Measurements from ENCODE around the gene G6PC1. TPM values are rescaled to one million over a fixed set of nuclear protein-coding genes. Genes with fewer than 3 reads are reported as not detected.
"Not testable (repeated sequence)": the region's sequence is repeated elsewhere in the genome, so short reads cannot be mapped to it uniquely, and the experiment has no call there.

Gene G6PC1
- total RNA-seq, 1 experiment from 2014 or later: not detected

GRCh38 chr17:42898147-42898811, 2.3 kb upstream of the G6PC1 start:
- no peak for DNase-seq (ENCODE audit: low spot score)
- no peak for ATAC-seq
- ChIA-PET POLR2A (no interaction called here), CTCF (interaction anchor here (1.0 to 1.2 kb wide), 2 partner anchors 33 to 40 kb away, joined by 3 read pairs; no protein-coding TSS in a partner anchor)
- TF ChIP-seq RELA (CRISPR knock-in tag; IDR thresholded peaks at IDR 0.05; ENCODE audit: borderline replicate concordance): no peak
- no peak for TF ChIP-seq TCF7 (CRISPR knock-in tag; IDR thresholded peaks at IDR 0.05; ENCODE audit: low read depth)
- TF ChIP-seq, protein P1, sequence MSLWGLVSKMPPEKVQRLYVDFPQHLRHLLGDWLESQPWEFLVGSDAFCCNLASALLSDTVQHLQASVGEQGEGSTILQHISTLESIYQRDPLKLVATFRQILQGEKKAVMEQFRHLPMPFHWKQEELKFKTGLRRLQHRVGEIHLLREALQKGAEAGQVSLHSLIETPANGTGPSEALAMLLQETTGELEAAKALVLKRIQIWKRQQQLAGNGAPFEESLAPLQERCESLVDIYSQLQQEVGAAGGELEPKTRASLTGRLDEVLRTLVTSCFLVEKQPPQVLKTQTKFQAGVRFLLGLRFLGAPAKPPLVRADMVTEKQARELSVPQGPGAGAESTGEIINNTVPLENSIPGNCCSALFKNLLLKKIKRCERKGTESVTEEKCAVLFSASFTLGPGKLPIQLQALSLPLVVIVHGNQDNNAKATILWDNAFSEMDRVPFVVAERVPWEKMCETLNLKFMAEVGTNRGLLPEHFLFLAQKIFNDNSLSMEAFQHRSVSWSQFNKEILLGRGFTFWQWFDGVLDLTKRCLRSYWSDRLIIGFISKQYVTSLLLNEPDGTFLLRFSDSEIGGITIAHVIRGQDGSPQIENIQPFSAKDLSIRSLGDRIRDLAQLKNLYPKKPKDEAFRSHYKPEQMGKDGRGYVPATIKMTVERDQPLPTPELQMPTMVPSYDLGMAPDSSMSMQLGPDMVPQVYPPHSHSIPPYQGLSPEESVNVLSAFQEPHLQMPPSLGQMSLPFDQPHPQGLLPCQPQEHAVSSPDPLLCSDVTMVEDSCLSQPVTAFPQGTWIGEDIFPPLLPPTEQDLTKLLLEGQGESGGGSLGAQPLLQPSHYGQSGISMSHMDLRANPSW (CRISPR knock-in tag; conservative IDR thresholded peaks at IDR 0.05; ENCODE audit: low read depth): no peak
- TF ChIP-seq ESRRA (CRISPR knock-in tag; IDR thresholded peaks at IDR 0.05; ENCODE audit: borderline replicate concordance): no peak
- TF ChIP-seq, protein P2, sequence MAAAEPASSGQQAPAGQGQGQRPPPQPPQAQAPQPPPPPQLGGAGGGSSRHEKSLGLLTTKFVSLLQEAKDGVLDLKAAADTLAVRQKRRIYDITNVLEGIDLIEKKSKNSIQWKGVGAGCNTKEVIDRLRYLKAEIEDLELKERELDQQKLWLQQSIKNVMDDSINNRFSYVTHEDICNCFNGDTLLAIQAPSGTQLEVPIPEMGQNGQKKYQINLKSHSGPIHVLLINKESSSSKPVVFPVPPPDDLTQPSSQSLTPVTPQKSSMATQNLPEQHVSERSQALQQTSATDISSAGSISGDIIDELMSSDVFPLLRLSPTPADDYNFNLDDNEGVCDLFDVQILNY (CRISPR knock-in tag; IDR thresholded peaks at IDR 0.05): no peak
- TF ChIP-seq, protein P3, sequence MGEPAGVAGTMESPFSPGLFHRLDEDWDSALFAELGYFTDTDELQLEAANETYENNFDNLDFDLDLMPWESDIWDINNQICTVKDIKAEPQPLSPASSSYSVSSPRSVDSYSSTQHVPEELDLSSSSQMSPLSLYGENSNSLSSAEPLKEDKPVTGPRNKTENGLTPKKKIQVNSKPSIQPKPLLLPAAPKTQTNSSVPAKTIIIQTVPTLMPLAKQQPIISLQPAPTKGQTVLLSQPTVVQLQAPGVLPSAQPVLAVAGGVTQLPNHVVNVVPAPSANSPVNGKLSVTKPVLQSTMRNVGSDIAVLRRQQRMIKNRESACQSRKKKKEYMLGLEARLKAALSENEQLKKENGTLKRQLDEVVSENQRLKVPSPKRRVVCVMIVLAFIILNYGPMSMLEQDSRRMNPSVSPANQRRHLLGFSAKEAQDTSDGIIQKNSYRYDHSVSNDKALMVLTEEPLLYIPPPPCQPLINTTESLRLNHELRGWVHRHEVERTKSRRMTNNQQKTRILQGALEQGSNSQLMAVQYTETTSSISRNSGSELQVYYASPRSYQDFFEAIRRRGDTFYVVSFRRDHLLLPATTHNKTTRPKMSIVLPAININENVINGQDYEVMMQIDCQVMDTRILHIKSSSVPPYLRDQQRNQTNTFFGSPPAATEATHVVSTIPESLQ (CRISPR knock-in tag; IDR thresholded peaks at IDR 0.05): no peak
- TF ChIP-seq GTF2I (CRISPR knock-in tag; conservative IDR thresholded peaks at IDR 0.05): no peak
- no peak for TF ChIP-seq ZNF416 (CRISPR knock-in tag; IDR thresholded peaks at IDR 0.05)
- TF ChIP-seq, protein P4, sequence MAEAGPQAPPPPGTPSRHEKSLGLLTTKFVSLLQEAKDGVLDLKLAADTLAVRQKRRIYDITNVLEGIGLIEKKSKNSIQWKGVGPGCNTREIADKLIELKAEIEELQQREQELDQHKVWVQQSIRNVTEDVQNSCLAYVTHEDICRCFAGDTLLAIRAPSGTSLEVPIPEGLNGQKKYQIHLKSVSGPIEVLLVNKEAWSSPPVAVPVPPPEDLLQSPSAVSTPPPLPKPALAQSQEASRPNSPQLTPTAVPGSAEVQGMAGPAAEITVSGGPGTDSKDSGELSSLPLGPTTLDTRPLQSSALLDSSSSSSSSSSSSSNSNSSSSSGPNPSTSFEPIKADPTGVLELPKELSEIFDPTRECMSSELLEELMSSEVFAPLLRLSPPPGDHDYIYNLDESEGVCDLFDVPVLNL (CRISPR knock-in tag; IDR thresholded peaks at IDR 0.05; ENCODE audit: borderline replicate concordance, low read depth): no peak
- TF ChIP-seq FOXP4 (CRISPR knock-in tag; IDR thresholded peaks at IDR 0.05): no peak
- no peak overlapping the region for H3K4me3 Mint-ChIP-seq
- no peaks in the 10 kb centered on the region for H3K36me3 Mint-ChIP-seq
- peaks cover 2% of the 10 kb centered on the region; the same call in 1 of the 2 replicates for H3K27me3 Mint-ChIP-seq (ENCODE audit: low read depth)
- peaks cover 12% of the 10 kb centered on the region for H3K4me1 Mint-ChIP-seq
- H3K9me3 Mint-ChIP-seq: no peaks in the 10 kb centered on the region; the same call in 1 of the 2 replicates
- H3K27ac Mint-ChIP-seq: no peak overlapping the region

DNA sequence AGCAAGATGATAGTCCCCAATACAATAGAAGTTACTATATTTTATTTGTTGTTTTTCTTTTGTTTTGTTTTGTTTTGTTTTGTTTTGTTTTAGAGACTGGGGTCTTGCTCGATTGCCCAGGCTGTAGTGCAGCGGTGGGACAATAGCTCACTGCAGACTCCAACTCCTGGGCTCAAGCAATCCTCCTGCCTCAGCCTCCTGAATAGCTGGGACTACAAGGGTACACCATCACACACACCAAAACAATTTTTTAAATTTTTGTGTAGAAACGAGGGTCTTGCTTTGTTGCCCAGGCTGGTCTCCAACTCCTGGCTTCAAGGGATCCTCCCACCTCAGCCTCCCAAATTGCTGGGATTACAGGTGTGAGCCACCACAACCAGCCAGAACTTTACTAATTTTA, 618 bp upstream of the G6PC1 start:
- H3K27ac Mint-ChIP-seq; H3K27me3 Mint-ChIP-seq (ENCODE audit: low read depth); H3K4me1 Mint-ChIP-seq; DNase-seq (ENCODE audit: low spot score); H3K4me3 Mint-ChIP-seq; ATAC-seq; CTCF ChIA-PET; H3K9me3 Mint-ChIP-seq; H3K36me3 Mint-ChIP-seq; POLR2A ChIA-PET: not testable (repeated sequence)
- peak; percentile 65; the same call in 1 of the 2 replicates for TF ChIP-seq ZNF121 (CRISPR knock-in tag; IDR thresholded peaks at IDR 0.05)
